Mononuclear cell (primary cell): ENCODE measurements around the gene CTSW. TPM values are rescaled to one million over a fixed set of nuclear protein-coding genes. Genes with fewer than 3 reads are reported as not detected.

Source experiments
- H3K27me3 ChIP-seq: 2 replicates; pipeline ENCODE4 v1.6.0; 2011; ENCODE audit warnings: low read length, control low read depth; ENCODE audit not compliant: insufficient read depth
- H3K4me1 ChIP-seq: 2 replicates; pipeline ENCODE4 v1.5.1; 2011; ENCODE audit warnings: mild to moderate bottlenecking, low read length, control low read depth; ENCODE audit not compliant: insufficient read depth
- H3K4me3 ChIP-seq: 2 replicates; pipeline ENCODE4 v1.5.1; 2011; ENCODE audit warnings: mild to moderate bottlenecking, low read length, moderate library complexity
- H3K9me3 ChIP-seq: 2 replicates; pipeline ENCODE4 v1.5.1; 2011; ENCODE audit warnings: low read depth, mild to moderate bottlenecking, control low read depth, low read length
- total RNA-seq: library from RNA; depleted of rRNA; stranded (reverse); fragments of >200 nt; gene quantifications from one replicate; pipeline ENCODE4 v1.2.3, GENCODE V29; 2012

The CTSW gene
- total RNA-seq, 1 donor, result 130 TPM

GRCh38 chr11:65861165-65861505 is 18.5 kb upstream of the CTSW start:
- H3K9me3 ChIP-seq, result no peaks in the 10 kb centered on the region
- no peaks in the 10 kb centered on the region for H3K27me3 ChIP-seq
- H3K4me3 ChIP-seq, result peak overlapping the region; percentile 94
- peaks cover 42% of the 10 kb centered on the region for H3K4me1 ChIP-seq

- Histone ChIP-seq H3K4me1 (peaks cover 37% of the 10 kb centered on the region), H3K9me3 (no peaks in the 10 kb centered on the region), H3K4me3 (peak overlapping the region; percentile 94), H3K27me3 (no peaks in the 10 kb centered on the region)
Observed at GRCh38 chr11:65861533-65862183, 18.0 kb upstream of the CTSW start.

GRCh38 chr11:65862191-65862735 is 17.4 kb upstream of the CTSW start:
- no peaks in the 10 kb centered on the region for H3K27me3 ChIP-seq
- H3K9me3 ChIP-seq, result no peaks in the 10 kb centered on the region
- H3K4me1 ChIP-seq, result peaks cover 36% of the 10 kb centered on the region
- no peak overlapping the region for H3K4me3 ChIP-seq

DNA sequence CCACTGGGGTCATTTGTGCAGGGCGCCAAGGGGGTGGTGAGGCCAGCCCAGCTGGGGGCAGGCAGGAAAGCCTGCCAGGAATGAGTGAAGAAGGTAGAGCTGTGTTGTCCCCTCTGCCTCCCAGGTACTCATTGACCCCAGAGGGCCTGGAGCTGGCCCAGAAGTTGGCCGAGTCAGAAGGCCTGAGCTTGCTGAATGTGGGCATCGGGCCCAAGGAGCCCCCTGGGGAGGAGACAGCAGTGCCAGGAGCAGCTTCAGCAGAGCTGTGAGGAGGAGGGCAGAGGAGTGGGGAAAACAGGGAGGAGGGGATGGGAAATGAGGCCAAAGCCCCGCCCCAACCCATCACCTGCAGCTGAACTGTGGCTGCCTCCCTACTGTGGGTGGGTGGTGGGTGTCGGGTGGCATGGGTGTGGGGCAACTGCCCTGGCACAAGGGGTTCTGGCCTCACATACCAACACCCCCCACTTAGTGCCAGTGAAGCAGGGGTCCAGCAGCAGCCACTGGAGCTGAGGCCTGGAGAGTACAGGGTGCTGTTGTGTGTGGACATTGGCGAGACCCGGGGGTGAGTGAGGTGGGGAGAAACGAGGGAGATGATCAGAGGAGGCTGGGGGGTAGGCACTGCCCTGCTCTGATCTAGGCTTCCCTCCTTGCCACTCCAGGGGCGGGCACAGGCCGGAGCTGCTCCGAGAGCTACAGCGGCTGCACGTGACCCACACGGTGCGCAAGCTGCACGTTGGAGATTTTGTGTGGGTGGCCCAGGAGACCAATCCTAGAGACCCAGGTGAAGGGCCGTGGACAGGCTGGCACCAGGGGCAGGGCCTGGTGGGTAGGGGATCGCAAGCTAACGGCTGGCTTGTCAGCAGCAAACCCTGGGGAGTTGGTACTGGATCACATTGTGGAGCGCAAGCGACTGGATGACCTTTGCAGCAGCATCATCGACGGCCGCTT is 16.4 kb upstream of the CTSW start:
- H3K9me3 ChIP-seq, result no peaks in the 10 kb centered on the region
- H3K4me3 ChIP-seq, result no peak overlapping the region
- H3K27me3 ChIP-seq, result no peaks in the 10 kb centered on the region
- H3K4me1 ChIP-seq, result peaks cover 36% of the 10 kb centered on the region

DNA sequence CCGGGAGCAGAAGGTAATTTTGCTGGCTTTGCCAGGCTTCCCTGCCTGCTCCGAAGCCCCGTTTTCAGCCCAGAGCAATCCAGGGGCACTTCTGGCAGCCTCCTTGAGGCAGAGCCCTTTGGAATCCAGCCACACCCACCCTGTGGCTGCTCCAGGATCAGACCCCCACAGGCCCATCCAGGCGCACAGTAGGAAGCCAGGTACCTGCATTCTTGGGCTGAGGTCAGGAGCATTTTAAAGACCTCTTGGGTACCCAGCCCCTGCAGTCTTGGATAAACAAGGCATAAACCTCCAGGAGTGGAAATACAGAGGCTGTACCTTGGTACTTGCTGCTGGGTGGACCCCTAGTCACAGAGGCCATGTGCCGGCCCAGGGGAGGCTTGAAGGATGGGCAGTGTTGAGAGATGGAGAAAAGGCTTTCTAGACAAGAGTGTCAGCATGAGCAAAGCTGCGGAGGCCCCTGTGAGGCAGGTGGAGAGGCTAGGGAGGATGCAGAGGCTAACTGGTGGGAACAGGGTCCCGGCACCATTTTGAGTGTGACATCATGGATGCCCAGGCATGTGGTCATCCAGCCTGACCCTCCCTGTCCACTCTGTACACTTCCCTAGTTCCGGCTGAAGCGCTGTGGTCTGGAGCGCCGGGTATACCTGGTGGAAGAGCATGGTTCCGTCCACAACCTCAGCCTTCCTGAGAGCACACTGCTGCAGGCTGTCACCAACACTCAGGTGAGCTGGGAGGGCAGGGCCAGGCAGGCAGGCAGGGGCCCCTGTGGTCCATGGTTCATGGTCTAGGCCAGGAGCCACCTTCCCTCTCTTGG is 15.5 kb upstream of the CTSW start:
- Histone ChIP-seq H3K27me3 (no peaks in the 10 kb centered on the region), H3K4me1 (peaks cover 27% of the 10 kb centered on the region), H3K9me3 (no peaks in the 10 kb centered on the region), H3K4me3 (no peak overlapping the region)

DNA sequence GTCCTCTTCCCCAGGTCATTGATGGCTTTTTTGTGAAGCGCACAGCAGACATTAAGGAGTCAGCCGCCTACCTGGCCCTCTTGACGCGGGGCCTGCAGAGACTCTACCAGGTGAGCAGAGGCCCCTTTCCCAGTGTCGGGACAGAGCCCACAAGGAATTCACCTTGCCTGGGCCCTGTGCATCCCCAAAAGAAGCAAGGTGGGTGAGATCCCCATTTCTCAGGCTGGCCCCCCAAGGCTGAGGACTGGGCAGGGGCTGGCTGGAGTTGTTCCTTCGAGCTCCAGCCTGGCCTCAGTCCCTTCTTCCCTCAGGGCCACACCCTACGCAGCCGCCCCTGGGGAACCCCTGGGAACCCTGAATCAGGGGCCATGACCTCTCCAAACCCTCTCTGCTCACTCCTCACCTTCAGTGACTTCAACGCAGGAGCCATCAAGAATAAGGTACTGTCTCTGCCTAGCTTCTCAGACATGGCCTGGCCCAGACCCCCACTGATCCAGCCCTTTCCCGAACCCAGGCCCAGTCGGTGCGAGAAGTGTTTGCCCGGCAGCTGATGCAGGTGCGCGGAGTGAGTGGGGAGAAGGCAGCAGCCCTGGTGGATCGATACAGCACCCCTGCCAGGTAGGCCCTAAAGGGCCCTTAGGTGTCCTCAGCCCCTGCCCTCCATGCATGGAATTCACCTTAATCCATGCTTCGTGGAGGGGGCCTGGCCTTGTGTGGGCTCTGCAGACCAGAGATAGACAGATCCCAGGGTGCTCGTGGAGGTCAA is 14.7 kb upstream of the CTSW start:
- Histone ChIP-seq H3K4me1 (peaks cover 19% of the 10 kb centered on the region), H3K9me3 (no peaks in the 10 kb centered on the region), H3K4me3 (no peak overlapping the region), H3K27me3 (no peaks in the 10 kb centered on the region)

DNA sequence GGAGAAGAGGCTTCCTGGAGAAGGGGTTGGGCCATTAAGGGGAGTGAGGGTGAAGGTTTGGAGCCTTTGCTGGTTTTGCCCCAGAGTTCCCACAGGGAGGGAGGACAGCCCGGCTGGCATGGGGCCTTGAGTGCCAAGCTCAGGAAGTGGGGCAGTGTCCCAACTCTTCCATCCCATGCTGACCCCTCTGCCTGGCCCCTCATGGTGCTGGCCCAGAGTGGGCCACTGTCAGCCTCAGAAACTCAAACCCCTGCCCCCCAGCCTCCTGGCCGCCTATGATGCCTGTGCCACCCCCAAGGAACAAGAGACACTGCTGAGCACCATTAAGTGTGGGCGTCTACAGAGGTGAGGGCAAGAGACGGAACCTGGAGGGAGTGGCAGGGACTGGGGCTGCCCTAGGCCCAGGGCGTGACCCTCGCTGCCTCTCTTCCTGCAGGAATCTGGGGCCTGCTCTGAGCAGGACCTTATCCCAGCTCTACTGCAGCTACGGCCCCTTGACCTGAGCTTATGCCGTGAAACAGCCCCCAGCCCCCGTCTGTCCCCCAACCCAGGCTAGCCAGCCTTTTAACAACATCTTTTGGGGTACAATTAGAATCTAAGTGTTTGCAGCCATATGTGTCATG is 14.0 kb upstream of the CTSW start:
- no peaks in the 10 kb centered on the region for H3K9me3 ChIP-seq
- peaks cover 23% of the 10 kb centered on the region for H3K4me1 ChIP-seq
- no peaks in the 10 kb centered on the region for H3K27me3 ChIP-seq
- no peak overlapping the region for H3K4me3 ChIP-seq

- H3K27me3 ChIP-seq, result no peaks in the 10 kb centered on the region
- H3K4me1 ChIP-seq, result peaks cover 23% of the 10 kb centered on the region
- no peak overlapping the region for H3K4me3 ChIP-seq
- no peaks in the 10 kb centered on the region for H3K9me3 ChIP-seq
Observed at GRCh38 chr11:65866509-65867283, 12.9 kb upstream of the CTSW start.

DNA sequence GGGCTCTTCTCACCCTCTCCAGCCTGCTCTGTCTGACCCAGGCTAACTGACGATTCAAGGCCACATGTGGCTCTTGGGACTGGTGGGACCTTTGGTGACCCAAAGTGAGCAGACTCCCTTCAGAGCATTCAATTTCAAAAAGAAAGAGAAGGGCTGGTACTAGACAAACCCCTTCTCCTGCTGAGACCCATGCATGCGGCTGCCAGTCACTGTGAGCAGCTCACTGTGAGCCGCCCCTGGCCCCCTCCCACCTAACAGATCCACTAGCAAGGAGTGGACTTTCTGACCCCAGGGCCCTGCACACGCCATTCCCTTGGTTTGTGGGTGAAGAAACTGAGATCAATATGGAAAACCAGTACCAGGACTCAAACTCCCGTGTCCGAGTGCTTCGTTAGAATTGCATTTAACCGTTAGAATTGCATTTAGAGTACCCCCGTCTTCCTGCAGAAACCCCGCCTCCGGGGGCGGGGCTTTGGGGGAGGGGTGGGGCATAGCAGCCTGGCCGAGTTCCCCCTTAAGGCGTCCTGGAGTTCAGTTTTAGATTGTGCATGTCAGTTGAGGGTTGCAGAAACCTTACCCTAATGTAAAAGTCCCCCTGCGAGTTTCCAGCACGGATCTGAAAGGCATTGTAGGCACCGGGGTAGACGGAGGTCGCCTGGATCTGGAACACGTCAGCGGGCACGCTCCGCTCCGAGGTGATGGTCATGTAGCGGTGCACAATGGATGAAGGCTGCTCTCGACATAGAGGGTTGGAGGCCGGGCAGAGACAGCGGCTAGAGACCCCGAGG is 12.2 kb upstream of the CTSW start:
- H3K4me3 ChIP-seq, result no peak overlapping the region
- peaks cover 16% of the 10 kb centered on the region for H3K4me1 ChIP-seq
- H3K27me3 ChIP-seq, result no peaks in the 10 kb centered on the region
- H3K9me3 ChIP-seq, result no peaks in the 10 kb centered on the region

DNA sequence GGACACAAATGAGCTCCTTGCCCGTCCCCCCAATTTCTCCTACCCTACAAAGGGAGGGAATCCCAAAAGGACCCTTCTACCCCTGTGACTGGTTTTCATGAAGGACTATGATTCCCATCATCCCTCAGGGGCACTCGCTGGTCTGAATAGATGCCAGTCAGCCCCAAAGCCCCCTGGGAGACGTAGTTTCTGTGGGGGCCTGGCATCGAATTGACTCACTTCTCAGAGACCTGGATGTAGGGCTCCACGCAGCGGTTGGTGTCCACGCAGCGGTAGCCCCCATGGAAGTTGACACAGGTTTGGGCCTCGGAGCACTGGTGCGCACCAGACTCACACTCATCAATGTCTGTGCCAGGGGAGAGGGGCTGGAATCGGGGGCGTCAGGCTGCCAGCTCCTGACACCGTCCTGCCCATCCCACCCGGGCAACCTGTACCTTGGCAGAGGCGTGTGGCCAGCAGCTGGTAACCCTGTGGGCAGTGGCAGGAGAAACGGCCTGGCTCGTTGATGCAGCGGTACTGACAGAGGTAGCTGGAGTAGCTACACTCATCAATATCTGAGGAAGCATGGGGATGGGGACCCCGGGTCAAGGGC is 11.5 kb upstream of the CTSW start:
- no peaks in the 10 kb centered on the region for H3K9me3 ChIP-seq
- no peaks in the 10 kb centered on the region for H3K27me3 ChIP-seq
- H3K4me1 ChIP-seq, result peaks cover 20% of the 10 kb centered on the region
- no peak overlapping the region for H3K4me3 ChIP-seq

DNA sequence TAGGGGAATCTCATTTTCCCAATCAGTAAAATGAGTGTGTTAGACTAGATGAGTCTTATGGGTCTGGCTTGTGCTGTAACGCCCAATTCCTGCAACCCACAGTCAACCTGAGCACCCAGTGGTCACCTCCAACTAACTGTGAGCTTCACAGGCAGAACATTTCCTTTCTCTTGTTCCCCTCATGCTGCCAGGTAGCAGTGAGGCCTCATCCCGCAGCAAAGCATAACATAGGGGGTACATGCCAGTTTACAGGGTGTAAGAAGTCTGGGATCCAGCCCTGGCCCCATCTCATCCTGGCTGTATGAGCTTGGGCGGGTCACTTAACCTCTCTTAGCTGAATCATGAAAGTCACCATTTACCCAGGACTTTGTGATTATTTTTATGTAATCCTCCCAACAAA is 10.7 kb upstream of the CTSW start:
- peaks cover 26% of the 10 kb centered on the region for H3K4me1 ChIP-seq
- no peaks in the 10 kb centered on the region for H3K27me3 ChIP-seq
- no peak overlapping the region for H3K4me3 ChIP-seq
- no peaks in the 10 kb centered on the region for H3K9me3 ChIP-seq

DNA sequence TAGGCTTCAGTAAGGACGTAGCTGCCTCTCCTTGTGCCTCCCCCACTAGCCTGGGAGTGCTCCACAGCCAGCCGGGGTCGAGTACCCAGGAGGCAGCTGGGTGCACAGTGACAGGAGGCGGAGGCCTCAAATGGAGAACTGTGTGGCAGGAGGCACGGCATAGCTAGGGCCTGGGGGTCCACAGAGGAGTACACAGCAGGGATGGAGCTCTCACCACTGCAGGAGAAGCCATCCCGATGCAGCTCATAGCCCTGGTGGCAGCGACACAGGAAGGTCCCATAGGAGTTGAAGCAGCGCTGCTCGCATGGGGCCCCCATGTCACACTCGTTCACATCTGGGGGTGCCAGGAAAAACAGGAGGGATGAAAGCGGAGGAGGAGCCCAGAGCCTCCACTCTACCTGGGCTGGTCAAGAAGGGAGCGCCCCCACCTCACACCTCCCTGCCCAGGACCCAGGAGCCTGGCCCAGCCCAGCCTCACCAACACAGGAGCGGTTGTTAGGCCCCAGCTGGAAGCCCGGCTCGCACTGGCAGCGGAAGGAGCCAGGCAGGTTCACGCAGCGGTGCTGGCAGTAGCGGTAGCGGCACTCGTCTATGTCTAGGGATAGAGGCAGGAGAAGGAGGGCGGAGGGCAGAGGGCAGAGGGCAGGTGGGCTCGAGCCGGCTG is 9.9 kb upstream of the CTSW start:
- Histone ChIP-seq H3K27me3 (no peaks in the 10 kb centered on the region), H3K4me3 (no peak overlapping the region), H3K9me3 (no peaks in the 10 kb centered on the region), H3K4me1 (peaks cover 31% of the 10 kb centered on the region)
